Trophoblast cell (in vitro differentiated cells and primary cell): ENCODE measurements around the gene RAB15.

Experiments used
- DNase-seq, 2 donors: peaks; one replicate each; pipeline ENCODE4 v3.0.0-alpha.2; 2016
- H2AFZ ChIP-seq: 2 replicates; pipeline ENCODE4 v1.6.1; 2013; ENCODE audit warnings: low read length, moderate library complexity, mild to moderate bottlenecking; ENCODE audit not compliant: insufficient read depth, poor library complexity
- H2AK5ac ChIP-seq: 2 replicates; pipeline ENCODE4 v1.6.1; 2013; ENCODE audit warnings: mild to moderate bottlenecking, low read length
- H2BK120ac ChIP-seq: 2 replicates; pipeline ENCODE4 v1.6.1; 2013; ENCODE audit warnings: low read length, mild to moderate bottlenecking, moderate library complexity; ENCODE audit not compliant: insufficient read depth, poor library complexity
- H2BK12ac ChIP-seq: 2 replicates; pipeline ENCODE4 v1.6.1; 2013; ENCODE audit warnings: mild to moderate bottlenecking, low read length, moderate library complexity
- H2BK5ac ChIP-seq: 2 replicates; pipeline ENCODE4 v1.6.1; 2013; ENCODE audit warnings: low read length, low read depth, moderate library complexity, mild to moderate bottlenecking; ENCODE audit not compliant: poor library complexity
- H3K14ac ChIP-seq: 2 replicates; pipeline ENCODE4 v1.6.1; 2013; ENCODE audit warnings: mild to moderate bottlenecking, low read length
- H3K18ac ChIP-seq: 2 replicates; pipeline ENCODE4 v1.6.1; 2013; ENCODE audit warnings: mild to moderate bottlenecking, low read length
- H3K23ac ChIP-seq: 2 replicates; pipeline ENCODE4 v1.6.1; 2013; ENCODE audit warnings: low read length
- H3K27ac ChIP-seq: 2 replicates; pipeline ENCODE4 v1.5.1; 2013; ENCODE audit warnings: low read depth, mild to moderate bottlenecking, inconsistent platforms, low read length, moderate library complexity
- H3K27me3 ChIP-seq: 2 replicates; pipeline ENCODE4 v1.6.1; 2013; ENCODE audit warnings: inconsistent platforms, mild to moderate bottlenecking, low read length, moderate library complexity; ENCODE audit not compliant: insufficient read depth
- H3K36me3 ChIP-seq, 2 experiments: 1 replicate in 1 of 2; 2 replicates in 1 of 2; pipeline ENCODE4 v1.6.1; 2013; ENCODE audit warnings: low read length in 2 of 2, mild to moderate bottlenecking in 2 of 2, moderate library complexity in 1 of 2; ENCODE audit not compliant: insufficient read depth in 2 of 2, control insufficient read depth in 1 of 2
- H3K4ac ChIP-seq: 2 replicates; pipeline ENCODE4 v1.6.1; 2013; ENCODE audit warnings: low read depth, mild to moderate bottlenecking, low read length, moderate library complexity
- H3K4me1 ChIP-seq, 2 experiments: 1 replicate in 1 of 2; 2 replicates in 1 of 2; pipeline ENCODE4 v1.6.1; 2013; ENCODE audit warnings: low read length in 2 of 2, mild to moderate bottlenecking in 2 of 2, moderate library complexity in 1 of 2; ENCODE audit not compliant: insufficient read depth in 2 of 2, control insufficient read depth in 1 of 2
- H3K4me2 ChIP-seq: 2 replicates; pipeline ENCODE4 v1.6.1; 2013; ENCODE audit warnings: inconsistent platforms, mild to moderate bottlenecking, low read length, moderate library complexity
- H3K4me3 ChIP-seq: 2 replicates; pipeline ENCODE4 v1.5.1; 2013; ENCODE audit warnings: mild to moderate bottlenecking, low read depth, low read length, inconsistent platforms
- H3K79me1 ChIP-seq: one replicate; pipeline ENCODE4 v1.6.1; 2013; ENCODE audit warnings: low read length
- H3K79me2 ChIP-seq: 2 replicates; pipeline ENCODE4 v1.6.1; 2013; ENCODE audit warnings: low read length, mild to moderate bottlenecking; ENCODE audit not compliant: control insufficient read depth, insufficient read depth, poor library complexity
- H3K9ac ChIP-seq: 2 replicates; pipeline ENCODE4 v1.6.1; 2013; ENCODE audit warnings: mild to moderate bottlenecking, low read length
- H3K9me3 ChIP-seq: 2 replicates; pipeline ENCODE4 v1.6.1; 2013; ENCODE audit warnings: low read depth, mild to moderate bottlenecking, control low read depth, inconsistent platforms, low read length; ENCODE audit not compliant: insufficient read depth
- H4K12ac ChIP-seq: 2 replicates; pipeline ENCODE4 v1.6.1; 2013; ENCODE audit warnings: low read depth, mild to moderate bottlenecking, low read length, moderate library complexity
- H4K8ac ChIP-seq: 2 replicates; pipeline ENCODE4 v1.6.1; 2013; ENCODE audit warnings: low read depth, mild to moderate bottlenecking, low read length, moderate library complexity
- H4K91ac ChIP-seq: one replicate; pipeline ENCODE4 v1.6.1; 2013; ENCODE audit warnings: low read depth, mild to moderate bottlenecking, low read length, moderate library complexity
- WGBS: extraction: QIAGEN DNeasy Blood & Tissue Kit; methylation state at CpG from one replicate; pipeline ENCODE4 v1.1.7; 2013; ENCODE audit warnings: missing lambda C conversion rate; ENCODE audit not compliant: insufficient read length, insufficient coverage; ENCODE audit errors: extremely low coverage; 5-methylcytosine and 5-hydroxymethylcytosine counted together

Gene RAB15

GRCh38 chr14:64955297-64955696, 16.8 kb downstream of the RAB15 start:
- no peak overlapping the region for H4K91ac ChIP-seq
- H2BK12ac ChIP-seq = no peak overlapping the region
- H2AK5ac ChIP-seq = no peak overlapping the region
- H3K4me2 ChIP-seq = no peak overlapping the region
- no peak overlapping the region for H3K4ac ChIP-seq
- no peak overlapping the region for H3K4me3 ChIP-seq
- no peak overlapping the region for H2BK5ac ChIP-seq
- H3K79me1 ChIP-seq = no peaks in the 10 kb centered on the region
- DNase-seq = no peak
- H2BK120ac ChIP-seq = no peak overlapping the region
- H3K36me3 ChIP-seq = peaks cover 13 to 17% of the 10 kb centered on the region in 2 experiments
- H2AFZ ChIP-seq = no peak overlapping the region
- H3K23ac ChIP-seq = no peak overlapping the region
- H3K9me3 ChIP-seq = no peaks in the 10 kb centered on the region
- H3K14ac ChIP-seq = no peak overlapping the region
- H3K9ac ChIP-seq = no peak overlapping the region
- no peak overlapping the region for H3K18ac ChIP-seq
- H3K27me3 ChIP-seq = no peaks in the 10 kb centered on the region
- no peak overlapping the region for H3K27ac ChIP-seq
- no peak overlapping the region for H4K8ac ChIP-seq
- H3K4me1 ChIP-seq = no peaks in the 10 kb centered on the region
- H4K12ac ChIP-seq = no peak overlapping the region
- no peaks in the 10 kb centered on the region for H3K79me2 ChIP-seq
- no CpG with 5 or more reads among the region's 6 CpGs for WGBS

DNA sequence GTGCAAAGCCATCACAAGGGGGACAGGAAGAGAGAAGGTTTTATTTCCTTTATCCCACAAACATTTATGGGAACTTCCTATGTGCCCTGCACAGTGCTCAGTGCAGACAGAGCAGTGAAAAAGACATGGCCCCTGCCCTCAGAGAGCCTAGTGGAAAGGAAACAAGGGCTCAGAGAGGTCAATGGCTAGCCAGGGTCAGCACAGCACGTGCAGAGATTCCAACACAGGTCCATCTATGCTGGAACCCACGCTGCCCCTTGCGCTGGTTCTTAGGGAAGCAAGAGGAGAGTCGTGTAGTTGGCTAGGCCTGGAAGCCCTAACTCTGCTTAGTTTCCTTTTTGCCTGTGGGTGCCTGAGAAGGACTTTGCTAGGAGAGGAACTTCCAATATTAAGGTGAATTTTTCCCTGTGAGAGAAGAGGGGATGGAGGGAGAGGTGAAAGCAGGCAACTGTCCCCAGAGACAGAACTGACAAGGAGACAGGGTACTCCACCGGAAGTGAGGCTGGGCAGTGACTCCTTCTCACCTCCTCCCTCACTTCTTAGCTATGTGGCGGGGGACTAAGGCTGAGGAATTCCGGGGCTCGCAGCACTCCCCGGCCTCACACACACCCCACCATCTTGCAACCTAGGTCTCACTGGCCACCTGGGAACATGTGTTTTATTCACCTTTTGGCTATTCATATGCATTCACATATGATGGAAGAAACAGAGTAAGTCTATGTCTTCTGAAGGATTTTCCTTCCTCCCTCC, 17.5 kb downstream of the RAB15 start:
- H3K79me2 ChIP-seq = no peaks in the 10 kb centered on the region
- no peaks in the 10 kb centered on the region for H3K79me1 ChIP-seq
- no CpG with 5 or more reads among the region's 9 CpGs for WGBS
- H3K14ac ChIP-seq = no peak overlapping the region
- no peak for DNase-seq
- no peak overlapping the region for H3K18ac ChIP-seq
- no peak overlapping the region for H2AK5ac ChIP-seq
- peaks cover 18 to 23% of the 10 kb centered on the region in 2 experiments for H3K36me3 ChIP-seq
- H3K4me1 ChIP-seq = no peaks in the 10 kb centered on the region
- H3K27ac ChIP-seq = no peak overlapping the region
- no peaks in the 10 kb centered on the region for H3K9me3 ChIP-seq
- H2BK12ac ChIP-seq = no peak overlapping the region
- no peak overlapping the region for H3K4me2 ChIP-seq
- no peak overlapping the region for H4K12ac ChIP-seq
- no peak overlapping the region for H3K9ac ChIP-seq
- H4K91ac ChIP-seq = no peak overlapping the region
- no peak overlapping the region for H2AFZ ChIP-seq
- no peak overlapping the region for H3K4ac ChIP-seq
- H3K23ac ChIP-seq = no peak overlapping the region
- no peak overlapping the region for H2BK5ac ChIP-seq
- no peak overlapping the region for H2BK120ac ChIP-seq
- no peak overlapping the region for H3K4me3 ChIP-seq
- no peak overlapping the region for H4K8ac ChIP-seq
- no peaks in the 10 kb centered on the region for H3K27me3 ChIP-seq

- no peak overlapping the region for H3K9ac ChIP-seq
- WGBS = no CpG with 5 or more reads among the region's 6 CpGs
- H4K12ac ChIP-seq = no peak overlapping the region
These were observed 18.5 kb downstream of the RAB15 start for GRCh38 chr14:64953661-64954060.

GRCh38 chr14:64953310-64953654, 18.9 kb downstream of the RAB15 start:
- WGBS = no CpG with 5 or more reads among the region's 8 CpGs

More at GRCh38 chr14:64953661-64954060, 18.5 kb downstream of the RAB15 start:
- Histone ChIP-seq H3K79me2 (no peaks in the 10 kb centered on the region), H3K27me3 (no peaks in the 10 kb centered on the region), H2AFZ (no peak overlapping the region), H2BK12ac (no peak overlapping the region), H4K91ac (no peak overlapping the region), H3K18ac (no peak overlapping the region), H3K4me2 (no peak overlapping the region), H3K4me3 (no peak overlapping the region), H4K8ac (no peak overlapping the region), H3K79me1 (no peaks in the 10 kb centered on the region), H2AK5ac (no peak overlapping the region), H2BK5ac (no peak overlapping the region), H2BK120ac (no peak overlapping the region), H3K14ac (no peak overlapping the region), H3K4ac (no peak overlapping the region), H3K9me3 (no peaks in the 10 kb centered on the region), H3K36me3 (peaks cover 20 to 24% of the 10 kb centered on the region in 2 experiments), H3K23ac (no peak overlapping the region), H3K4me1 (no peaks in the 10 kb centered on the region), H3K27ac (no peak overlapping the region)
- no peak for DNase-seq

More at GRCh38 chr14:64953310-64953654, 18.9 kb downstream of the RAB15 start:
- H3K79me2 ChIP-seq = no peaks in the 10 kb centered on the region
- no peak overlapping the region for H2AFZ ChIP-seq
- H3K4me2 ChIP-seq = no peak overlapping the region
- H3K18ac ChIP-seq = no peak overlapping the region
- H2BK120ac ChIP-seq = no peak overlapping the region
- no peak overlapping the region for H3K14ac ChIP-seq
- H3K9ac ChIP-seq = no peak overlapping the region
- H4K8ac ChIP-seq = no peak overlapping the region
- no peak overlapping the region for H4K91ac ChIP-seq
- no peaks in the 10 kb centered on the region for H3K4me1 ChIP-seq
- no peaks in the 10 kb centered on the region for H3K27me3 ChIP-seq
- no peak overlapping the region for H2AK5ac ChIP-seq
- no peak for DNase-seq
- no peaks in the 10 kb centered on the region for H3K9me3 ChIP-seq
- H2BK12ac ChIP-seq = no peak overlapping the region
- no peaks in the 10 kb centered on the region for H3K79me1 ChIP-seq
- H3K4me3 ChIP-seq = no peak overlapping the region
- H3K23ac ChIP-seq = no peak overlapping the region
- no peak overlapping the region for H3K4ac ChIP-seq
- H3K36me3 ChIP-seq = peaks cover 24 to 28% of the 10 kb centered on the region in 2 experiments
- no peak overlapping the region for H3K27ac ChIP-seq
- no peak overlapping the region for H2BK5ac ChIP-seq
- H4K12ac ChIP-seq = no peak overlapping the region
